Hematopoietic multipotent progenitor cell treated with erythropoietin and hydrocortisone succinate and interleukin-3 and kit ligand, for 8 days (in vitro differentiated cells): ENCODE data around the gene ADAMTSL3.
"Not testable (repeated sequence)": the region's sequence is repeated elsewhere in the genome, so short reads cannot be mapped to it uniquely, and the experiment has no call there.

ENCODE experiments used
- DNase-seq: peaks from one replicate; pipeline ENCODE4 v3.0.0-alpha.2; 2015

ADAMTSL3 gene

GRCh38 chr15:84051146-84051545 lies 397.2 kb downstream of the ADAMTSL3 start:
- not testable (repeated sequence) for DNase-seq

- DNase-seq: not testable (repeated sequence)
Observed at GRCh38 chr15:84054544-84054943, 400.6 kb downstream of the ADAMTSL3 start.

- DNase-seq: no peak
Observed at GRCh38 chr15:84057714-84058331, 403.9 kb downstream of the ADAMTSL3 start.

- DNase-seq: not testable (repeated sequence)
Observed at GRCh38 chr15:84063674-84064073, 409.8 kb downstream of the ADAMTSL3 start.

- not testable (repeated sequence) for DNase-seq
Observed at GRCh38 chr15:84068674-84069073, 414.8 kb downstream of the ADAMTSL3 start.

- not testable (repeated sequence) for DNase-seq
Observed at GRCh38 chr15:84078038-84078437, 424.1 kb downstream of the ADAMTSL3 start.

- DNase-seq: not testable (repeated sequence)
Observed at GRCh38 chr15:84079325-84079884, 425.5 kb downstream of the ADAMTSL3 start.

- DNase-seq: no peak
Observed at GRCh38 chr15:84079885-84080777, 426.2 kb downstream of the ADAMTSL3 start.

GRCh38 chr15:84080778-84081084 lies 426.8 kb downstream of the ADAMTSL3 start:
- DNase-seq: not testable (repeated sequence)

- no peak for DNase-seq
Observed at GRCh38 chr15:84081391-84082168, 427.7 kb downstream of the ADAMTSL3 start.

- DNase-seq: no peak
Observed at GRCh38 chr15:84082739-84083138, 428.8 kb downstream of the ADAMTSL3 start.

GRCh38 chr15:84086071-84086470 lies 432.1 kb downstream of the ADAMTSL3 start:
- DNase-seq: not testable (repeated sequence)
